G401.6 (cell line): ENCODE measurements around the gene DCN.

Experiments used
- FAIRE-seq: peaks from 2 replicates; lab custom pipeline; 2012; peaks lifted over from hg19 to GRCh38; lab: Jason Lieb, UNC

Gene DCN

GRCh38 chr12:91186156-91186555 is 3.5 kb upstream of the DCN start:
- FAIRE-seq: no peak

- FAIRE-seq: no peak
Measured at GRCh38 chr12:91185421-91185820, 2.8 kb upstream of the DCN start.

- no peak for FAIRE-seq
Measured at GRCh38 chr12:91183551-91183950, 934 bp upstream of the DCN start.

- no peak for FAIRE-seq
Measured at GRCh38 chr12:91180582-91181395, 1.8 kb downstream of the DCN start.

GRCh38 chr12:91179966-91180561 is 2.6 kb downstream of the DCN start:
- no peak for FAIRE-seq

- no peak for FAIRE-seq
Measured at GRCh38 chr12:91179315-91179714, 3.3 kb downstream of the DCN start.

GRCh38 chr12:91178781-91179180 is 3.8 kb downstream of the DCN start:
- no peak for FAIRE-seq

GRCh38 chr12:91178139-91178561 is 4.5 kb downstream of the DCN start:
- no peak for FAIRE-seq

GRCh38 chr12:91177381-91177780 is 5.2 kb downstream of the DCN start:
- FAIRE-seq: no peak

GRCh38 chr12:91176915-91177314 is 5.7 kb downstream of the DCN start:
- no peak for FAIRE-seq

GRCh38 chr12:91176358-91176757 is 6.3 kb downstream of the DCN start:
- no peak for FAIRE-seq

- FAIRE-seq: no peak
Measured at GRCh38 chr12:91173124-91173523, 9.5 kb downstream of the DCN start.

GRCh38 chr12:91172096-91172495 is 10.5 kb downstream of the DCN start:
- FAIRE-seq: no peak

- FAIRE-seq: no peak
Measured at GRCh38 chr12:91171476-91171875, 11.1 kb downstream of the DCN start.

GRCh38 chr12:91163116-91163515 is 19.5 kb downstream of the DCN start:
- no peak for FAIRE-seq

- no peak for FAIRE-seq
Measured at GRCh38 chr12:91161009-91161408, 21.6 kb downstream of the DCN start.

- no peak for FAIRE-seq
Measured at GRCh38 chr12:91155990-91156389, 26.6 kb downstream of the DCN start.

GRCh38 chr12:91154131-91154530 is 28.5 kb downstream of the DCN start:
- no peak for FAIRE-seq

- FAIRE-seq: no peak
Measured at GRCh38 chr12:91144053-91144452, 38.6 kb downstream of the DCN start.

GRCh38 chr12:91143206-91143605 is 39.4 kb downstream of the DCN start:
- FAIRE-seq: no peak

- no peak for FAIRE-seq
Measured at GRCh38 chr12:91142221-91142631, 40.4 kb downstream of the DCN start.

- no peak for FAIRE-seq
Measured at GRCh38 chr12:91140026-91140931, 42.3 kb downstream of the DCN start.

GRCh38 chr12:91139286-91139685 is 43.3 kb downstream of the DCN start:
- no peak for FAIRE-seq
